HepG2 (cell line): ENCODE data around the gene SERPINA3. TPM values are rescaled to one million over a fixed set of nuclear protein-coding genes. Genes with fewer than 3 reads are reported as not detected.
A peak's percentile ranks its signal among the peaks of the same experiment; 100 is the strongest.

Source experiments
- ATM ChIP-seq: fragments of 450-650 bp; IDR thresholded peaks from 2 replicates; pipeline ENCODE4 v1.7.1; 2017; ENCODE audit warnings: mild to moderate bottlenecking, borderline replicate concordance
- DNMT3B ChIP-seq: conservative IDR thresholded peaks from 2 replicates; pipeline ENCODE4 v1.6.1; 2016; ENCODE audit warnings: missing biosample characterization, control low read depth
- HCFC1 ChIP-seq: fragments of 150-350 bp; IDR thresholded peaks from 2 replicates; pipeline ENCODE4 v1.6.1; 2014; ENCODE audit warnings: low read depth, low read length
- HES4 ChIP-seq: sonication (generic); formaldehyde crosslinking; IDR thresholded peaks from 2 replicates; pipeline ENCODE4 v1.9.0; 2021; ENCODE audit warnings: mild to moderate bottlenecking, missing genetic modification reagents, borderline replicate concordance
- HIVEP1 ChIP-seq: sonication (generic); formaldehyde crosslinking; IDR thresholded peaks from 2 replicates; pipeline ENCODE4 v1.4.0; 2020; ENCODE audit warnings: mild to moderate bottlenecking, missing genetic modification reagents
- HMG20B ChIP-seq: conservative IDR thresholded peaks from 2 replicates; pipeline ENCODE4 v1.6.1; 2016; ENCODE audit warnings: missing genetic modification reagents, missing compliant biosample characterization
- KDM5A ChIP-seq: fragments of 200-600 bp; sonication (generic); IDR thresholded peaks from 2 replicates; pipeline ENCODE4 v1.7.0; 2018; ENCODE audit warnings: antibody characterized with exemption, mild to moderate bottlenecking, low read length, borderline replicate concordance
- KLF11 ChIP-seq: IDR thresholded peaks from 2 replicates; pipeline ENCODE4 v1.6.1; 2016; ENCODE audit warnings: missing compliant biosample characterization
- RBFOX2 ChIP-seq: fragments of 200-400 bp; formaldehyde crosslinking; IDR thresholded peaks from 2 replicates; pipeline ENCODE4 v1.6.1; 2017; ENCODE audit warnings: low read depth, mild to moderate bottlenecking, low read length
- XRCC5 ChIP-seq: fragments of 200-400 bp; formaldehyde crosslinking; optimal IDR thresholded peaks from 2 replicates; pipeline ENCODE3; 2017; ENCODE audit warnings: mild to moderate bottlenecking, low read length
- ZNF121 ChIP-seq: sonication (generic); formaldehyde crosslinking; IDR thresholded peaks from 2 replicates; pipeline ENCODE4 v1.5.0; 2020; ENCODE audit warnings: mild to moderate bottlenecking, missing genetic modification reagents
- ZNF224 ChIP-seq: sonication (generic); formaldehyde crosslinking; IDR thresholded peaks from 2 replicates; pipeline ENCODE4 v1.5.0; 2020; ENCODE audit warnings: mild to moderate bottlenecking, missing genetic modification reagents
- ZNF543 ChIP-seq: sonication (generic); formaldehyde crosslinking; IDR thresholded peaks from 2 replicates; pipeline ENCODE4 v1.4.0; 2020; ENCODE audit warnings: mild to moderate bottlenecking, missing genetic modification reagents
- polyA plus RNA-seq, 8 experiments: library from polyadenylated mRNA; depleted of rRNA in 3 of 8; stranded (reverse) in 7 of 8; unstranded in 1 of 8; fragments of >200 nt; fragmentation: Illumina TruSeq in 4 of 8; extraction: Trizol in 4 of 8; gene quantifications; 2 replicates each; pipeline versions ENCODE4 v1.2.1 to v1.2.3, GENCODE V29; 2011 to 2016; ENCODE audit warnings: low read depth in 4 of 8, missing spikeins in 1 of 8, mixed read lengths in 1 of 8; ENCODE audit not compliant: insufficient read depth in 1 of 8
- total RNA-seq, 5 experiments: library from RNA; depleted of rRNA; stranded (reverse); fragments of >200 nt; fragmentation: Illumina TruSeq; extraction: Trizol; gene quantifications; 2 replicates each; pipeline ENCODE4 v1.2.3, GENCODE V29; 2016; ENCODE audit warnings: low read depth in 1 of 5
- TF ChIP-seq, protein P1 (sequence below): IDR thresholded peaks from 2 replicates; pipeline ENCODE4 v1.6.1; 2018; ENCODE audit warnings: missing genetic modification reagents
- TF ChIP-seq, protein P2 (sequence below): sonication (generic); formaldehyde crosslinking; IDR thresholded peaks from 2 replicates; pipeline ENCODE4 v1.5.0; 2020; ENCODE audit warnings: missing genetic modification reagents
- TF ChIP-seq, protein P3 (sequence below): sonication (generic); formaldehyde crosslinking; IDR thresholded peaks from 2 replicates; pipeline ENCODE4 v1.4.0; 2020; ENCODE audit warnings: mild to moderate bottlenecking, missing genetic modification reagents
- TF ChIP-seq, protein P4 (sequence below): sonication (generic); formaldehyde crosslinking; IDR thresholded peaks from one replicate; pipeline ENCODE4 v1.5.1; 2020; ENCODE audit warnings: mild to moderate bottlenecking, missing genetic modification reagents; ENCODE audit errors: not compliant biosample characterization

Gene SERPINA3
- total and polyA plus RNA-seq, 2 of the 13 experiments (the other 11 are each of a cell fraction or from before 2014, with no cell fraction given), result 825 to 2,200 TPM

DNA sequence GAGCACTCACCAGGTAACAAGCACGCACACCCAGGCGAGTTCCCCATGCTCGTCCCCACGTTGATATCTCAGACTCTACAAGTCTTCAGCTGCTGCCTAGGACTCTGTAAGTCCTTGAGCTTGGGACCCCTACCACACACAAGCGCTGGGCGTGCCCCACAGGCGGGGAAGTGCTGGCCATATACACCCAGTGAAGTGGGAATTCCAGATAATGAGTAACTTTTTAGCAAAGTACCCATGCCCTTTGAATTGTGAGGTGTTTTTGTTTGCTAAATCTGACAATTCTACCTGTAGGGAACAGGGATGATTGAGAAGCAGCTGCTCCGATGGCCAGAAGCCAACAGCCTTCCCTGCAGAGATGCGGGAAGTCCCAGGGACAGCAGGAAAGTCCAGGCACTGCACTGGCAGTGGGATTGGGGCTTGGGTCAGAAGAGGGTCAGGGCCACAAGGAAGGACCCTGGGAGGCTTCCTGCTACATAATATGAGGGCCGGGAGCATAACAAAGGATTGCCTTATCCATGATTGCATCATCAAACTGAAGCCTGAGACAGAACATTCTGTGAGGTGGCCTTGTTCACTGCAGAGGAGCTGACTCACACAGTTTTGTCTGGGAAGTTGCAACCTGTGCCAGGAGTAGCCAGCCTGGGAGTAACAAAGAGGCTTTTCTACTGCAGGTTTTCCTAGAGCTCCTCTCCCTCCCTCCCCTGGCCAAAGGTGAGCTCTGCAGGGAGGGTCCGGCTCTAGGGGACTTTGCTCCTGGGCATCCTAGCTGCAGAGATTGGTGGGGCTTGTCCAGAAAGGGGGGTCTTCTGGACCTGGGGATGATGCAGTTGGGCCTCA lies 13.2 kb upstream of the SERPINA3 start (continued):
- TF ChIP-seq, protein P1, sequence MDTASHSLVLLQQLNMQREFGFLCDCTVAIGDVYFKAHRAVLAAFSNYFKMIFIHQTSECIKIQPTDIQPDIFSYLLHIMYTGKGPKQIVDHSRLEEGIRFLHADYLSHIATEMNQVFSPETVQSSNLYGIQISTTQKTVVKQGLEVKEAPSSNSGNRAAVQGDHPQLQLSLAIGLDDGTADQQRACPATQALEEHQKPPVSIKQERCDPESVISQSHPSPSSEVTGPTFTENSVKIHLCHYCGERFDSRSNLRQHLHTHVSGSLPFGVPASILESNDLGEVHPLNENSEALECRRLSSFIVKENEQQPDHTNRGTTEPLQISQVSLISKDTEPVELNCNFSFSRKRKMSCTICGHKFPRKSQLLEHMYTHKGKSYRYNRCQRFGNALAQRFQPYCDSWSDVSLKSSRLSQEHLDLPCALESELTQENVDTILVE (CRISPR knock-in tag), result peak; percentile 85; the same call in 1 of the 2 replicates
- TF ChIP-seq HCFC1 (no peak), HES4 (CRISPR knock-in tag) (no peak), DNMT3B (CRISPR knock-in tag) (peak; percentile 72; the same call in 1 of the 2 replicates), XRCC5 (no peak), HIVEP1 (CRISPR knock-in tag) (peak; percentile 100), ZNF543 (CRISPR knock-in tag) (peak; percentile 47; the same call in 1 of the 2 replicates), ZNF121 (CRISPR knock-in tag) (0 out of 2 replicates have a peak, but pooled peaks have one; percentile 5), ATM (no peak), KDM5A (no peak), ZNF224 (CRISPR knock-in tag) (no peak), RBFOX2 (no peak; the same call in 1 of the 2 replicates), HMG20B (CRISPR knock-in tag) (peak; percentile 92), KLF11 (CRISPR knock-in tag) (no peak)
- TF ChIP-seq, protein P2, sequence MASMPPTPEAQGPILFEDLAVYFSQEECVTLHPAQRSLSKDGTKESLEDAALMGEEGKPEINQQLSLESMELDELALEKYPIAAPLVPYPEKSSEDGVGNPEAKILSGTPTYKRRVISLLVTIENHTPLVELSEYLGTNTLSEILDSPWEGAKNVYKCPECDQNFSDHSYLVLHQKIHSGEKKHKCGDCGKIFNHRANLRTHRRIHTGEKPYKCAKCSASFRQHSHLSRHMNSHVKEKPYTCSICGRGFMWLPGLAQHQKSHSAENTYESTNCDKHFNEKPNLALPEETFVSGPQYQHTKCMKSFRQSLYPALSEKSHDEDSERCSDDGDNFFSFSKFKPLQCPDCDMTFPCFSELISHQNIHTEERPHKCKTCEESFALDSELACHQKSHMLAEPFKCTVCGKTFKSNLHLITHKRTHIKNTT (CRISPR knock-in tag), result no peak
- TF ChIP-seq, protein P3, sequence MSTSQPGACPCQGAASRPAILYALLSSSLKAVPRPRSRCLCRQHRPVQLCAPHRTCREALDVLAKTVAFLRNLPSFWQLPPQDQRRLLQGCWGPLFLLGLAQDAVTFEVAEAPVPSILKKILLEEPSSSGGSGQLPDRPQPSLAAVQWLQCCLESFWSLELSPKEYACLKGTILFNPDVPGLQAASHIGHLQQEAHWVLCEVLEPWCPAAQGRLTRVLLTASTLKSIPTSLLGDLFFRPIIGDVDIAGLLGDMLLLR, result 0 out of 2 replicates have a peak, but pooled peaks have one; percentile 41
- TF ChIP-seq, protein P4, sequence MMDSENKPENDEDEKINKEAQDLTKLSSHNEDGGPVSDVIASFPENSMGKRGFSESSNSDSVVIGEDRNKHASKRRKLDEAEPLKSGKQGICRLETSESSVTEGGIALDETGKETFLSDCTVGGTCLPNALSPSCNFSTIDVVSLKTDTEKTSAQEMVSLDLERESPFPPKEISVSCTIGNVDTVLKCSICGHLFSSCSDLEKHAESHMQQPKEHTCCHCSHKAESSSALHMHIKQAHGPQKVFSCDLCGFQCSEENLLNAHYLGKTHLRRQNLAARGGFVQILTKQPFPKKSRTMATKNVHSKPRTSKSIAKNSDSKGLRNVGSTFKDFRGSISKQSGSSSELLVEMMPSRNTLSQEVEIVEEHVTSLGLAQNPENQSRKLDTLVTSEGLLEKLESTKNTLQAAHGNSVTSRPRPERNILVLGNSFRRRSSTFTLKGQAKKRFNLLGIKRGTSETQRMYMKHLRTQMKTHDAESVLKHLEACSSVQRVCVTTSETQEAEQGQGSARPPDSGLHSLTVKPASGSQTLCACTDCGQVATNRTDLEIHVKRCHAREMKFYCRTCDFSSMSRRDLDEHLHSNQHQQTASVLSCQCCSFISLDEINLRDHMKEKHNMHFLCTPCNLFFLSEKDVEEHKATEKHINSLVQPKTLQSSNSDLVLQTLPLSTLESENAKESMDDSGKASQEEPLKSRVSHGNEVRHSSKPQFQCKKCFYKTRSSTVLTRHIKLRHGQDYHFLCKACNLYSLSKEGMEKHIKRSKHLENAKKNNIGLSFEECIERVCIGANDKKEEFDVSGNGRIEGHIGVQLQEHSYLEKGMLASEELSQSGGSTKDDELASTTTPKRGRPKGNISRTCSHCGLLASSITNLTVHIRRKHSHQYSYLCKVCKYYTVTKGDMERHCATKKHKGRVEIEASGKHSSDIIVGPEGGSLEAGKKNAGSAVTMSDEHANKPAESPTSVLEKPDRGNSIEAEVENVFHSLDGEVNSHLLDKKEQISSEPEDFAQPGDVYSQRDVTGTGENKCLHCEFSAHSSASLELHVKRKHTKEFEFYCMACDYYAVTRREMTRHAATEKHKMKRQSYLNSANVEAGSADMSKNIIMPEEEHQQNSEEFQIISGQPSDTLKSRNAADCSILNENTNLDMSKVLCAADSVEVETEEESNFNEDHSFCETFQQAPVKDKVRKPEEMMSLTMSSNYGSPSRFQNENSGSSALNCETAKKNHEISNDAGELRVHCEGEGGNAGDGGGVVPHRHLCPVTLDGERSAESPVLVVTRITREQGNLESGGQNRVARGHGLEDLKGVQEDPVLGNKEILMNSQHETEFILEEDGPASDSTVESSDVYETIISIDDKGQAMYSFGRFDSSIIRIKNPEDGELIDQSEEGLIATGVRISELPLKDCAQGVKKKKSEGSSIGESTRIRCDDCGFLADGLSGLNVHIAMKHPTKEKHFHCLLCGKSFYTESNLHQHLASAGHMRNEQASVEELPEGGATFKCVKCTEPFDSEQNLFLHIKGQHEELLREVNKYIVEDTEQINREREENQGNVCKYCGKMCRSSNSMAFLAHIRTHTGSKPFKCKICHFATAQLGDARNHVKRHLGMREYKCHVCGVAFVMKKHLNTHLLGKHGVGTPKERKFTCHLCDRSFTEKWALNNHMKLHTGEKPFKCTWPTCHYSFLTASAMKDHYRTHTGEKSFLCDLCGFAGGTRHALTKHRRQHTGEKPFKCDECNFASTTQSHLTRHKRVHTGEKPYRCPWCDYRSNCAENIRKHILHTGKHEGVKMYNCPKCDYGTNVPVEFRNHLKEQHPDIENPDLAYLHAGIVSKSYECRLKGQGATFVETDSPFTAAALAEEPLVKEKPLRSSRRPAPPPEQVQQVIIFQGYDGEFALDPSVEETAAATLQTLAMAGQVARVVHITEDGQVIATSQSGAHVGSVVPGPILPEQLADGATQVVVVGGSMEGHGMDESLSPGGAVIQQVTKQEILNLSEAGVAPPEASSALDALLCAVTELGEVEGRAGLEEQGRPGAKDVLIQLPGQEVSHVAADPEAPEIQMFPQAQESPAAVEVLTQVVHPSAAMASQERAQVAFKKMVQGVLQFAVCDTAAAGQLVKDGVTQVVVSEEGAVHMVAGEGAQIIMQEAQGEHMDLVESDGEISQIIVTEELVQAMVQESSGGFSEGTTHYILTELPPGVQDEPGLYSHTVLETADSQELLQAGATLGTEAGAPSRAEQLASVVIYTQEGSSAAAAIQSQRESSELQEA (CRISPR knock-in tag), result no peak
